Ishikawa (cell line): ENCODE results near the gene STMN3.

Experiments used
- CEBPB ChIP-seq: IDR thresholded peaks from 2 replicates; pipeline ENCODE4 v1.6.1; 2012
- CREB1 ChIP-seq: IDR thresholded peaks from 2 replicates; pipeline ENCODE4 v1.6.1; 2012; ENCODE audit warnings: low read depth
- EGR1 ChIP-seq: IDR thresholded peaks from 2 replicates; pipeline ENCODE4 v1.6.1; 2012
- EP300 ChIP-seq: IDR thresholded peaks from 2 replicates; pipeline ENCODE4 v1.6.1; 2012; ENCODE audit warnings: borderline replicate concordance
- FOXM1 ChIP-seq: IDR thresholded peaks from 2 replicates; pipeline ENCODE4 v1.6.1; 2012; ENCODE audit warnings: low read depth, borderline replicate concordance
- MAX ChIP-seq: IDR thresholded peaks from 2 replicates; pipeline ENCODE4 v1.6.1; 2012
- NFIC ChIP-seq: IDR thresholded peaks from 2 replicates; pipeline ENCODE4 v1.6.1; 2012
- RAD21 ChIP-seq: IDR thresholded peaks from 2 replicates; pipeline ENCODE4 v1.6.1; 2012; ENCODE audit warnings: low read depth
- REST ChIP-seq: IDR thresholded peaks from 2 replicates; pipeline ENCODE4 v1.6.1; 2012; ENCODE audit warnings: low read depth, mild to moderate bottlenecking
- TAF1 ChIP-seq: IDR thresholded peaks from 2 replicates; pipeline ENCODE4 v1.6.1; 2012; ENCODE audit warnings: low read depth, mild to moderate bottlenecking
- TCF12 ChIP-seq: IDR thresholded peaks from 2 replicates; pipeline ENCODE4 v1.6.1; 2012; ENCODE audit warnings: low read depth
- TEAD4 ChIP-seq: IDR thresholded peaks from 2 replicates; pipeline ENCODE4 v1.6.1; 2012
- USF1 ChIP-seq: IDR thresholded peaks from 2 replicates; pipeline ENCODE4 v1.6.1; 2012
- YY1 ChIP-seq: IDR thresholded peaks from 2 replicates; pipeline ENCODE4 v1.6.1; 2012; ENCODE audit warnings: low read depth
- ZBTB7A ChIP-seq: IDR thresholded peaks from 2 replicates; pipeline ENCODE4 v1.6.1; 2012; ENCODE audit warnings: low read depth

STMN3 gene

GRCh38 chr20:63602321-63602720, 50.9 kb downstream of the STMN3 start:
- TF ChIP-seq RAD21 = no peak
- TF ChIP-seq MAX = no peak
- no peak for TF ChIP-seq NFIC
- no peak for TF ChIP-seq CEBPB
- no peak for TF ChIP-seq YY1
- no peak for TF ChIP-seq TAF1
- TF ChIP-seq TCF12 = no peak
- no peak for TF ChIP-seq REST
- no peak for TF ChIP-seq USF1
- TF ChIP-seq FOXM1 = no peak
- TF ChIP-seq EGR1 = no peak
- TF ChIP-seq EP300 = no peak
- no peak for TF ChIP-seq CREB1
- no peak for TF ChIP-seq TEAD4
- no peak for TF ChIP-seq ZBTB7A

- TF ChIP-seq RAD21 = no peak
- no peak for TF ChIP-seq ZBTB7A
- no peak for TF ChIP-seq TEAD4
- no peak for TF ChIP-seq YY1
- no peak for TF ChIP-seq FOXM1
- no peak for TF ChIP-seq CREB1
- TF ChIP-seq USF1 = no peak
Measured at GRCh38 chr20:63599396-63600050, 53.7 kb downstream of the STMN3 start.

GRCh38 chr20:63598479-63599395, 54.5 kb downstream of the STMN3 start:
- TF ChIP-seq MAX = no peak

- TF ChIP-seq TEAD4 (no peak), MAX (no peak), NFIC (no peak), CREB1 (no peak), YY1 (no peak), TAF1 (no peak), EGR1 (no peak), REST (no peak), TCF12 (no peak), ZBTB7A (no peak), USF1 (no peak), CEBPB (no peak), RAD21 (no peak), FOXM1 (no peak), EP300 (no peak)
Measured at GRCh38 chr20:63597651-63598478, 55.4 kb downstream of the STMN3 start.

- TF ChIP-seq CREB1 = no peak
- no peak for TF ChIP-seq RAD21
- no peak for TF ChIP-seq EP300
- no peak for TF ChIP-seq TEAD4
Measured at GRCh38 chr20:63596423-63596822, 56.8 kb downstream of the STMN3 start.
